IPS DF 4.7 (cell line): ENCODE results near the gene TNPO2.
"Not testable (repeated sequence)": the region's sequence is repeated elsewhere in the genome, so short reads cannot be mapped to it uniquely, and the experiment has no call there.

ENCODE experiments used
- DNase-seq: peaks from one replicate; pipeline ENCODE4 v3.0.0-alpha.2; 2013; ENCODE audit warnings: low spot score; ENCODE audit errors: extremely low read depth

The TNPO2 gene

GRCh38 chr19:12737835-12738351, 14.2 kb upstream of the TNPO2 start:
- no peak for DNase-seq

- peak; percentile 100 for DNase-seq
Observed at GRCh38 chr19:12736995-12737834, 13.5 kb upstream of the TNPO2 start, which contains the start of gene GET3. TSS of gene GET3 (plus strand) at chr19:12737497. CDS start at chr19:12737506, 9 bp downstream.

- no peak for DNase-seq
Observed at GRCh38 chr19:12733369-12734214, 9.9 kb upstream of the TNPO2 start.

GRCh38 chr19:12731337-12731736, 7.6 kb upstream of the TNPO2 start:
- no peak for DNase-seq

GRCh38 chr19:12730064-12730463, 6.3 kb upstream of the TNPO2 start:
- no peak for DNase-seq

- DNase-seq, result no peak
Observed at GRCh38 chr19:12727745-12728433, 4.2 kb upstream of the TNPO2 start.

GRCh38 chr19:12726988-12727316, 3.2 kb upstream of the TNPO2 start:
- no peak for DNase-seq

- DNase-seq, result not testable (repeated sequence)
Observed at GRCh38 chr19:12725612-12726011, 1.9 kb upstream of the TNPO2 start.

- DNase-seq, result no peak
Observed at GRCh38 chr19:12723381-12723640, 421 bp downstream of the TNPO2 start.

- no peak for DNase-seq
Observed at GRCh38 chr19:12722566-12723380, 959 bp downstream of the TNPO2 start.

- no peak for DNase-seq
Observed at GRCh38 chr19:12721656-12722565, 1.8 kb downstream of the TNPO2 start.

- no peak for DNase-seq
Observed at GRCh38 chr19:12720851-12721655, 2.7 kb downstream of the TNPO2 start.

- DNase-seq, result no peak
Observed at GRCh38 chr19:12720296-12720695, 3.4 kb downstream of the TNPO2 start.

GRCh38 chr19:12715929-12716328, 7.8 kb downstream of the TNPO2 start:
- no peak for DNase-seq

GRCh38 chr19:12715102-12715501, 8.6 kb downstream of the TNPO2 start:
- no peak for DNase-seq

- not testable (repeated sequence) for DNase-seq
Observed at GRCh38 chr19:12713304-12713703, 10.4 kb downstream of the TNPO2 start.

- not testable (repeated sequence) for DNase-seq
Observed at GRCh38 chr19:12712077-12712476, 11.7 kb downstream of the TNPO2 start.

GRCh38 chr19:12711187-12711586, 12.5 kb downstream of the TNPO2 start:
- DNase-seq, result no peak

- DNase-seq, result no peak
Observed at GRCh38 chr19:12708641-12709040, 15.1 kb downstream of the TNPO2 start.
